Nephron progenitor cell (in vitro differentiated cells): ENCODE measurements around the gene SMIM31.

Experiments
- DNase-seq: peaks from one replicate; pipeline ENCODE4 v3.0.0; 2021
- H3K27ac Mint-ChIP-seq: 2 replicates; pipeline ENCODE4 v1.8.0; 2021; ENCODE audit warnings: mild to moderate bottlenecking, moderate library complexity, mixed read lengths
- H3K27me3 Mint-ChIP-seq: 2 replicates; pipeline ENCODE4 v1.8.0; 2021; ENCODE audit warnings: mild to moderate bottlenecking, low read depth, mixed read lengths; ENCODE audit not compliant: poor library complexity
- H3K36me3 Mint-ChIP-seq: 2 replicates; pipeline ENCODE4 v1.8.0; 2021; ENCODE audit warnings: low read depth, mixed read lengths
- H3K4me1 Mint-ChIP-seq: 2 replicates; pipeline ENCODE4 v1.8.0; 2021; ENCODE audit warnings: mixed read lengths
- H3K4me3 Mint-ChIP-seq: 2 replicates; pipeline ENCODE4 v1.8.0; 2021; ENCODE audit warnings: mild to moderate bottlenecking, moderate library complexity, mixed read lengths
- H3K9me3 Mint-ChIP-seq: 2 replicates; pipeline ENCODE4 v1.8.0; 2021; ENCODE audit warnings: mild to moderate bottlenecking, moderate library complexity, mixed read lengths
- TF ChIP-seq, protein P1 (sequence below): fragments of 200-600 bp; sonication (generic); IDR thresholded peaks from 2 replicates; pipeline ENCODE4 v1.5.0; 2021; ENCODE audit warnings: antibody characterized with exemption

The SMIM31 gene

DNA sequence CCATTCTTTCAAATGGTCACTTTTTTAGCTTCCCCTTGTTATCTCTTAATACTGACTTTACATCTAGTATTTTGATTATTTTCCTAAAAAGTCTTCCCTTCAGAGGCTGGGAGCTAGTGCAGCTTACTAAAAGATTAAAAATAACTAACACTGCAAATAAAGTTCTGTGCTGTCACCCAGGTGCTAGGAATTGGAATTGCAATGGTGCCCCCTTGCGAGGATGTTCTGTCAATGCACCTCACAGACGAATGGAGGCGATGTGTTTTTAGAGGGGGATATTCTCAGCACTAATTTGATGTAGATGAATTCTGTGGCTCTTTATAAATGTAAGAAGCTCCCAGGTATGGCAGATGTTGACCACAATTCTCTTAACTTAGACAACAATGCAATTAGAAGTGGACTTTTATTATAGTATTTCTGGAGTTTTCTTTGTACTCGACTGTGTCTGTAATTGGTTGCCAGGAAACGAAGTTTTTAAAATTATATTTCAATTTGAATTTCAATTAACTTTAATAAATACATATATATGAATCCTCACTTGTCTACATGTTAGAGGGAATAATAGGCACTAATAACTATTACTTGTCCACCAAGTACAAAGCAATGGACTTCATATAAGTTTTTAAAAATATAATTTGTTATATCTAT lies 22.0 kb upstream of the SMIM31 start:
- DNase-seq: peak; percentile 69
- TF ChIP-seq, protein P1, sequence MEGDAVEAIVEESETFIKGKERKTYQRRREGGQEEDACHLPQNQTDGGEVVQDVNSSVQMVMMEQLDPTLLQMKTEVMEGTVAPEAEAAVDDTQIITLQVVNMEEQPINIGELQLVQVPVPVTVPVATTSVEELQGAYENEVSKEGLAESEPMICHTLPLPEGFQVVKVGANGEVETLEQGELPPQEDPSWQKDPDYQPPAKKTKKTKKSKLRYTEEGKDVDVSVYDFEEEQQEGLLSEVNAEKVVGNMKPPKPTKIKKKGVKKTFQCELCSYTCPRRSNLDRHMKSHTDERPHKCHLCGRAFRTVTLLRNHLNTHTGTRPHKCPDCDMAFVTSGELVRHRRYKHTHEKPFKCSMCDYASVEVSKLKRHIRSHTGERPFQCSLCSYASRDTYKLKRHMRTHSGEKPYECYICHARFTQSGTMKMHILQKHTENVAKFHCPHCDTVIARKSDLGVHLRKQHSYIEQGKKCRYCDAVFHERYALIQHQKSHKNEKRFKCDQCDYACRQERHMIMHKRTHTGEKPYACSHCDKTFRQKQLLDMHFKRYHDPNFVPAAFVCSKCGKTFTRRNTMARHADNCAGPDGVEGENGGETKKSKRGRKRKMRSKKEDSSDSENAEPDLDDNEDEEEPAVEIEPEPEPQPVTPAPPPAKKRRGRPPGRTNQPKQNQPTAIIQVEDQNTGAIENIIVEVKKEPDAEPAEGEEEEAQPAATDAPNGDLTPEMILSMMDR: peak; percentile 91
- H3K36me3 Mint-ChIP-seq: no peaks in the 10 kb centered on the region
- no peaks in the 10 kb centered on the region for H3K9me3 Mint-ChIP-seq
- no peak overlapping the region for H3K4me3 Mint-ChIP-seq
- H3K27ac Mint-ChIP-seq: no peak overlapping the region
- H3K27me3 Mint-ChIP-seq: peaks cover 6% of the 10 kb centered on the region
- H3K4me1 Mint-ChIP-seq: peaks cover 7% of the 10 kb centered on the region

DNA sequence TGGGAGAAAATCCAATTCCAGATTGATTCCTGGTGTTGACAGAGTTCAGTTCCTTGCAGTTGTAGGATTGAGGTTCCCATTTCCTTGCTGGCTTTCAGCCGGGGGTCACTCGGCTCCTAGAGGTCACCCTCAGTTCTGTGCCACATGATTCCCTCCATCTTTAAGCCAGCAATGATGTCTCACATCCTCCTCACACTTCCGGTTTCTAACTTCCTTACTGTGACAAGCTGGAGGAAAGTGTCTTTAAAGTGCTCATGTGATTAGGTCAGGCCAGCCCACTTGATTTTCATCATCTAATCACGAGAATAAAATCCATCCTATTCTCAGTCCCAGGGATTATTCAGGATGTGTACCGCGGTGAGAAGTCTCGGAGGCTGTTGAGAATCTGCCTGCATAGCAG lies 19.4 kb upstream of the SMIM31 start:
- Mint-ChIP-seq H3K27ac (no peak overlapping the region), H3K27me3 (peaks cover 2% of the 10 kb centered on the region), H3K36me3 (no peaks in the 10 kb centered on the region), H3K4me1 (no peaks in the 10 kb centered on the region), H3K9me3 (peaks cover 8% of the 10 kb centered on the region), H3K4me3 (no peak overlapping the region)
- no peak for DNase-seq
- TF ChIP-seq, protein P1: no peak

- DNase-seq: no peak
- H3K4me1 Mint-ChIP-seq: peaks cover 31% of the 10 kb centered on the region
- TF ChIP-seq, protein P1: peak; percentile 52
- H3K4me3 Mint-ChIP-seq: no peak overlapping the region
- H3K27ac Mint-ChIP-seq: no peak overlapping the region
- no peaks in the 10 kb centered on the region for H3K36me3 Mint-ChIP-seq
- peaks cover 22% of the 10 kb centered on the region for H3K9me3 Mint-ChIP-seq
- H3K27me3 Mint-ChIP-seq: peaks cover 6% of the 10 kb centered on the region
Measured at GRCh38 chr4:164748375-164748774, 5.6 kb upstream of the SMIM31 start.

DNA sequence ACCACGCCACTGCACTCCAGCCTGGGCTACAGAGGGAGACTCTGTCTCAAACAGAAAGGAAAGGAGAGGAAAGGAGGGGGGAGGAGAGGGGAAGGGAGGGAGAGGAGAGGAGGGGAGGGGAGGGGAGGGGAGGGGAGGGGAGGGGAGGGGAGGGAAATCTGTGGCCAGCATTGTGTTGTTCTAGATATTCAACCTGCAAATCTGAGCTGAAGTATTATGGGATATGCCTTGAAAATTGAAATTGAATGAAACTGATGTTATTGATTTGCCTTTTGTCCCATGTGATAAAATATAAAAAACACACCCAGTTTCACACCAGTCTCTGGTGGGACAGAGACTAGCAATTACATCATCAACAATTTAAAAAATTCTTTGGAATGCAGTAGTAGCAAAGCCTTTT lies 1.5 kb downstream of the SMIM31 start:
- peaks cover 36% of the 10 kb centered on the region for H3K9me3 Mint-ChIP-seq

DNA sequence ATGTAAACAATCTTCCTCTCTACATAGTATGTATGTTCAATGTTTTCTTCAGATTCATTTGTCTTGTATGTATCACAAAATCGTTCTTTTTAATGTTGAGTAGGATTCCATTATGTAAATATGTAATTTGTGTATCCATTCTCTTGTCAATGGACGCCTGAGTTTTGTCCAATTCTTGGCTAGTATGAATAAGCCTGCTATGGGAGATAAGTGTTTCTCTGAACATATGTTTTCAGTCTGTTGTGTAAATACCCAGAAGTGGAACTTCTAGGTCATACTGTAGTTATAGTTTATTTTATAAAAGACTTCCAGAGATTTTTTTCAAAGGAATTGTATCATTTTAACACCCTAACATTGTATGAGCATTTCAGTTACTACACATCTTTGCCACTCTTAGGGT lies 2.8 kb downstream of the SMIM31 start:
- no peak for DNase-seq
- no peak overlapping the region for H3K27ac Mint-ChIP-seq
- H3K27me3 Mint-ChIP-seq: no peaks in the 10 kb centered on the region
- H3K4me3 Mint-ChIP-seq: no peak overlapping the region
- TF ChIP-seq, protein P1: no peak
- peaks cover 30% of the 10 kb centered on the region for H3K9me3 Mint-ChIP-seq
- H3K36me3 Mint-ChIP-seq: no peaks in the 10 kb centered on the region
- H3K4me1 Mint-ChIP-seq: no peaks in the 10 kb centered on the region

More for the DNA sequence above, 1.5 kb downstream of the SMIM31 start:
- Mint-ChIP-seq H3K4me3 (no peak overlapping the region), H3K27me3 (peaks cover 2% of the 10 kb centered on the region), H3K4me1 (no peaks in the 10 kb centered on the region), H3K27ac (no peak overlapping the region), H3K36me3 (no peaks in the 10 kb centered on the region)
- DNase-seq: no peak
- TF ChIP-seq, protein P1: no peak

DNA sequence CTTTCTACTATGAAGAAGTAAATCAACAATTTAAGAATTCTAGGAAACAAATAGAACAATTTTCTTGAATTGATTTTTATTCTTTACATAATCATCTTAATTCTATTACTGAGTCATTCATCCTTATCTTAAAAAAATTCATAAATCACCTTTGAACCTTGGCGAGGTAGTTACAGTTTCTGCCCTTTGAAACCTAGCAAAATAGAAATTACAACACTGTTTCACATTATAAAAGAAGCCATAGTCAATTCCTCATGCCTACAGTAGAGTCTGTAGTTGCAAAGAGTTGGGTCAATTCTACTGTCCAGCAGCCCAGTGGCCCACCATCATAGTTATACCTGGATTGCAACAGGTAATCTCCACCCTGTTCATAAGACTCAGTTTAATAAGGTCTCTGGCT lies 7.3 kb downstream of the SMIM31 start:
- Mint-ChIP-seq H3K36me3 (no peaks in the 10 kb centered on the region), H3K4me3 (no peak overlapping the region), H3K27me3 (peaks cover 5% of the 10 kb centered on the region), H3K9me3 (peaks cover 4% of the 10 kb centered on the region), H3K27ac (no peak overlapping the region), H3K4me1 (peaks cover 18% of the 10 kb centered on the region)
- no peak for DNase-seq
- TF ChIP-seq, protein P1: no peak
